ELF-1 (cell line): Measurements from ENCODE around the gene MAGEA9.
"Not testable (repeated sequence)": the region's sequence is repeated elsewhere in the genome, so short reads cannot be mapped to it uniquely, and the experiment has no call there.

ENCODE experiments used
- DNase-seq: peaks from one replicate; pipeline ENCODE4 v3.0.0-alpha.2; 2016; ENCODE audit warnings: low read depth, low spot score

The MAGEA9 gene, protein sequence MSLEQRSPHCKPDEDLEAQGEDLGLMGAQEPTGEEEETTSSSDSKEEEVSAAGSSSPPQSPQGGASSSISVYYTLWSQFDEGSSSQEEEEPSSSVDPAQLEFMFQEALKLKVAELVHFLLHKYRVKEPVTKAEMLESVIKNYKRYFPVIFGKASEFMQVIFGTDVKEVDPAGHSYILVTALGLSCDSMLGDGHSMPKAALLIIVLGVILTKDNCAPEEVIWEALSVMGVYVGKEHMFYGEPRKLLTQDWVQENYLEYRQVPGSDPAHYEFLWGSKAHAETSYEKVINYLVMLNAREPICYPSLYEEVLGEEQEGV

DNA sequence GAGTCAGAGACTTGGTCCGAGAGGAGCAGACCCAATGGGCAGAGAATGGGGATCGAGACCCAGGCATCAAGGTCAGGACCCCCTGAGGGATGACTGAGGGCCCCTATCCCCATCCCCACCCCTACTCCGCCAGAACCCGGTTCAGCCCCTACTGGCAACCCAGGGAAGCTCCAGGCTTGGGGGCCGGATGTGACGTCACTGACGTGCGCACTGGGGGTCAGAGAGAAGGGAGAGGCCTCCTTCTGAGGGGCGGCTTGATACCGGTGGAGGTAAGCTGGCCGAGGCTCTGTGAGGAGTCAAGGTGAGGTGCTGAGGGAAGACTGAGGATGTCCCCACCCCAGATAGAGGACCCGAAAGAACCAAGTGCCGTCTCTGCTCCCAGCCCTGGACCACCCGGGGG, at the start of gene MAGEA9:
MAGEA9 (plus strand) TSS at position 204 of the 400 bp plus-strand sequence. CDS start 4,281 bp downstream, outside the sequence.
- not testable (repeated sequence) for DNase-seq

DNA sequence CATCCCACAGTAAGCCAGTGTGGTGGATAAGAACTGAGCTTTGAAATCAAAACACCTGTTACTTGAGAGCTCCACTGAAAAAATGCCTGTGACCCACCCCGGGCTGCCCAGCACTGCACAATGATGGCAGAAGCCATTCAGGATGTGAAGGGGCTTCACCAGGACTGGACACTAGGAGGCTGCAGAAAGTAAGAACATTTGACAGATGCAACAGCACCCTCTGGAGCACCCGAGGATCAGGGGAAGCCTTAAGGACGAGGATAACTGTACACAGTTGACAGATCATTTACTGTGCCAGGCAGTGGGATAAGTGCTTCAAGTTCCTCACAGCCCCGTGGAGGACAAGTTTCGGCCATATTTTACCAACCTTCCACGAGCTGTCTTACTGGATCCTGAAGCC, 39.5 kb upstream of the MAGEA9 start:
- not testable (repeated sequence) for DNase-seq

DNA sequence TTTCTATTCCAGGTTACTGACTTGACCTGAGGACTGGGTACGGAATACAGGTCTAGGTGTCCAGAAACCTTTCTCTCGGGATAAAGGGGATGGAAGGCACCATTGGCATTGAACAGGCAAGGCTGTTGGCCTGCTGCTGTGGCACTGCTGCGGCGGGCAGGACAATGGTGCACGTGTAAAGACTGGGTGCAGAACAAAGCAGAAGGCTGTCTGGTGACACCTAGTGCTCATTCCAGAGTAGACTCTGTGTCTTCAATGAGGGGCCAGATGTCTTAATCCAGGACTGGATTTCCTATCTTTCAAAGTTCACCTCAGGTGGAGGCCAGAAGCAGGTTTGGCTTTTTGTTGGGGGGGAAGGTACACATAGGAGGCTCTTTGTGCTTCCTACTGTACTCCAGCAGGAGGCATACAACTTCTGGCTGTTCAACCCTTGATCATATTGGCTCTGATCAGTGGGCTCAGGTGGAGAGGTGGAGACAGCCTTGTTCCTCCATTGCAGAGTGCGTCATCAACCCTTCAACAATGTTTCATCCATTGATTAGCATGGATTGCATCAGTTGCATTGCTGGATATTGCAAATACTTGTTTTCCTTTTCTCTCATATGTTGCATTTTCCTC, 35.2 kb upstream of the MAGEA9 start:
- DNase-seq, result not testable (repeated sequence)

DNA sequence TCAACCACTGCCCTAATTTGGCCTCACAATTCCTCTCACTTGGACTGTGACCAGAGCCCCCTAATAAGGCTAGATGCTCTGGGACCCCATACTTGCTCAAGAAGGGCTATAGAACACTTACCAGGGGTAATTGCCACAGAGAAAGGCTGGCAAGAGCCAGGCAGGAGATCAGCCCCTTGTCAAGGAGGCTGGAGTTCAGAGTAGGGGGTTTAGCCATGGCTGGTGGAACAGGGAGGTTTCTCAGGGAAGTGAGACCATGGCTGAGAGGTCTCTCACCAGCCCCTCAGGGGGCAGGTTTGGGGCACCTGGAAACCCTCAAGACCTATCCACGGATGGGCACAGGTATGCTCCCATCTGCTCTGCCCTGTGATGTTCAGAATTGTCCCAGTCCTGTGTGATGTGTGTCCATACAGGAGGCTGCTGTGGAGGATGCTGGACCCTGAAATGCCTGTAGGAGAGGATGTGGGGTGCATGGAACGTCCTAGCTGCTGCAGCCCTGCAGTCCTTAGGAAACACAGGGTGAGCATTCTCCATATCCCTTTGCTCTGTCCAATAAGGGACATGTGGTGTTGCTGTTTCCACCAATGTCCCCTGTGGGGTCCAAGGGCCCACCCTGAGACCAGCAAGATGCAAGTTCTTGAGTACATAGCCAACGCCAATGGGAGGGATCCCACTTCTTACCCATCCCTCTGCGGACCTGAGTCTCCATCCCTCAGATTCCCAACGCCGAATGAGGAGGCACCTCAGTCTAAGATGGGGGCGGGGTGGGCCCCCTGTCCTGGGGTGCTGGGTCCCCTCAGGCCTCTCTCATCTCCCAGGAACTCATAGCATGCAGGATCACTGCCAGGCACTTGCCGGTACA, 24.3 kb upstream of the MAGEA9 start:
- no peak for DNase-seq

DNA sequence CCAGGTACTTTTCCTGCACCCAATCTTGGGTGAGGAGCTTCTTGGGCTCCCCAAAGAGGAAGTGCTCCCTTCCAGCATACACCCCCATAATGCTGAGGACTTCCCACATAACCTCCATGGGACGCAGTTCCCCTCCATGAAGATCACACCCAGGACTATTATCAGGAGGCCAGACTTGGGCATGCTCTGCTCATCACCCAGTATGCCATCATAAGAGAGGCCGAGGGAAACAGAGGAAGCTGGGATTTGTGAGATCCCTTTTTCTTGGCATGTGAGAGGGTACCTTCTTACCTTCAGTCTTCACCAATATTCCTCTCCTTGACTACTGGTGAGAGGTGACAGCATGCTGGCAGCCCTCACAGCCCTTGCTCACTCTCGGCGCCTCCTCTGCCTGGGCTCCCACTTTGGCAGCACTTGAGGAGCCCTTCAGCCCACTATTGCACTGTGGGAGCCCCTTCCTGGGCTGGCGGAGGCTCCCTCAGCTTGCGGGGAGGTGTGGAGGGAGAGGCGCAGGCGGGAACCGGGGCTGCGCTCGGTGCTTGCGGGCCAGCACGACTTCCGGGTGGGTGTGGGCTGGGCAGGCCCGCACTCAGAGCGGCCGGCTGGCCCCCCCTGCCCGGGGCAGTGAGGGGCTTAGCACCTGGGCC, 23.5 kb upstream of the MAGEA9 start:
- no peak for DNase-seq

DNA sequence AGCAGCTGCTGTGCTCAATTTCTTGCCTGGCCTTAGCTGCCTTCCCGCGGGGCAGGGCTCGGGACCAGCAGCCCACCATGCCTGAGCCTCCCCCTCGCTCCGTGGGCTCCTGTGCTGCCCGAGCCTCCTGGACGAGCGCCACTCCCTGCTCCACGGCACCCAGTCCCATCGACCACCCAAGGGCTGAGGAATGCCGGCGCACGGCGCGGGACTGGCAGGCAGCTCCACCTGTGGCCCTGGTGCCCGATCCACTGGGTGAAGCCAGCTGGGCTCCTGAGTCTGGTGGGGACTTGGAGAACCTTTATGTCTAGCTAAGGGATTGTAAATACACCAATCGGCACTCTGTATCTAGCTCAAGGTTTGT, 23.0 kb upstream of the MAGEA9 start:
- not testable (repeated sequence) for DNase-seq

DNA sequence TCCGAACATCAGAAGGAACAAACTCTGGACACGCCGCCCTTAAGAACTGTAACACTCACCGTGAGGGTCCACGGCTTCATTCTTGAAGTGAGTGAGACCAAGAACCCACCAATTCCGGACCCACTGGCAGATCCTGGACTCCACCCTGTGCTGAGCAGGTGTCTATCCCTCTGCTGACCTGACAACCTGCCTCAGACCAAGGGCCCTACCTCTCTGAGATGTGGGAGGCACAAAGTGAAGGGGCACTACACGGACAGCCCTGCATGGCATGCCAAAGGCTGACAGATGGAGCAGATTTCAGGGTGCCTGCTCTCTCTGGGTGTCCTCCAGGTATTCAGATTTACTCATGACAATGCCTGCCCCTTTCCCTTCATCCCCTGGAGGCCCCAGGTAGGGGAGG, 21.9 kb upstream of the MAGEA9 start:
- no peak for DNase-seq

DNA sequence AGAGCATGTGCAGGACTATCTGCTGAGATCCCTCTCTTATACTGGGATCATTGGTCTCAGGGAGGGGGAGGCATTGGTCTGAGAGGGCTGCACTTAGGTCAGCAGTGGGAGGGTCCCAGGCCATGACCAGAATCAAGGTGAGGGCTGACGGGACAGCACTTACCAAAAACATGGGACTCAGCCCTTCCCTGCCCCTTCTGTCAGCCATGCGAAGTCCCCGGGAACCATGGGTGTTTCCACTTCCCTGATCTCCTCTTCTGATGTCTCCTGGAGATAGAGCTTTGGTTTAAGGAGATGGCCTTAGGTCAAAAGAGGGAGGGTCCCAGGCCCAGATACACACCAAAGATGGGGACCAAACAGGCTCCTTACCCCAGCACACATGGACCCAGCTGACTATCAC, 20.8 kb upstream of the MAGEA9 start:
- DNase-seq, result no peak

DNA sequence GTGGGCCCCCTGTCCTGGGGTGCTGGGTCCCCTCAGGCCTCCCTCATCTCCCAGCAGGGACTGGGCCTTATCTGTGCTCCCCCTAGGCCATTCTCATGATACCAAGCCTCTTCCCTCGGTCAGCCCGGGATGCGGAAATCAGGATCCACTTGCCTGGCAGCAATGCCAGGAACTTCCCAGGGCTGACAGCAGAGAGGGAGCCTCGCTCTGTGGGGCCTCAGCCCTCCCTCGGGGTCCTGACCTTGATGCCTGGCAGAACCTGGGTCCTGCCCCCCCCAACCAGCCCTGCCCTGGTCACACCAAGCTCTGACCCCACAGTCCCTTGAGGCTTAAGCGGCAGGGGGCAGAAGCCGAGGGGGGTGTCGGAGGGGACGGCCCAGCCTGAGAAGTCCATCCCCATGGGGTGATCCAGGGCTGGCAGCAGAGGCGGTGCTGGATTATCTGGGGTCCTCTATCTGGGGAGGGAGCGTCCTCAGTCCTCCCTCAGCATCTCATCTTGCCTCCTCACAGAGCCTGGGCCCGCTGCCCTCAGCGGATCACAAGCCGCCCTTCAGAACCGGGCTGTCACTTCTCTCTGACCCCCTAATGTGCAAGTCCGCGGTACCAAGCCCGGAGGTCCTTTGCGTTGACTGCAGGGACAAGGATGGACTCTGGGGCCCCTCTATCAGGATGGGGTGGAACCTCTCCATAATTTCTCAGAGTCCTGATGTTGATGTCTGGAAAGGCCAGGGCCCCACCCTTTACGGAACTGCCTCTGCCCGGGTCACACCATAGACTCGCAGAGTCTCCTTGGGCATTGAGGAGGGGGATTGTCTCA, 19.7 kb upstream of the MAGEA9 start:
- DNase-seq, result not testable (repeated sequence)

DNA sequence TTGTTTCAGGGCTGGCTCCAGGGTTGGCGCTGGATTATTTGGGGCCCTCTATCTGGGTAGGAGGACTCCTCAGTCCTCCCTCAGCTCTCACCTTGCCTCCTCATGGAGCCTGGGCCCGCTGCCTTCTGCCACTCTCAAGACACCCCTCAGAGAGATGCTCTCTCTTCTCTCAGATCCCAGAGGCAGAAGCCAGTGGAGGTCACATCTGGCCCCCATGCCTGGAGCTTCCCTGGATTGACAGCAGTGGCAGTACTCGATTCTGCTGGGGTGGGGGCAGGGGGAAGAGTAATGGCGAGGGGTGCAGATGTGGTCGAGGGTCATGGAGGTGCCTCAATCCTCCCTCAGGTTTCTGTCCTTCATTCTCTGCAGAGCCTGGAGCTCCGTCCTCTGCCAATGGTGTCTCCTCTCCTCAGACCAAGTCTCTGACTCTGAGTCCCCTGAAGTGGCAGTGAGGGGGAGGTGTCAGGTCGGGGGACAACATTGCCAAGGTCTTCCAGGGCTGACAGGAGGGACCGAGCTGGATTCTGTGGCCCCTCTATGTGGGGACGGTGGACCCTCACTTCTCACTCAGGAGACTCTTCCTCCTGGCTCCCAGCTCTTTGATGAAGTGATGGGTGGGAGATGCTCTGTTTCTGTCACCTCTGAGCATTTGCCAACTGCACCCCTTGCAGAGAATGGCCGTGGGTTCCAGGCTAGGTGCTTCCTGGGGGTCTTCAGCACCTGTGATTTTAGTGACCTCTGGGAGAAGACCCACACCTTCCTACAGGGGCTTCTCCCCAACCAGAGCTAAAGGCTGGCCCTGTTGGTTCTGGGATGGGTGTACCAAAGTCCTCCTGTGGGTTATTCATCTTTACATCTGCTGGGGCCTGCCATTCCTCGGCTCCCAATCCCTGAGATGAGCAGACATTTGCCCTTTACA, 18.8 kb upstream of the MAGEA9 start:
- DNase-seq, result no peak

DNA sequence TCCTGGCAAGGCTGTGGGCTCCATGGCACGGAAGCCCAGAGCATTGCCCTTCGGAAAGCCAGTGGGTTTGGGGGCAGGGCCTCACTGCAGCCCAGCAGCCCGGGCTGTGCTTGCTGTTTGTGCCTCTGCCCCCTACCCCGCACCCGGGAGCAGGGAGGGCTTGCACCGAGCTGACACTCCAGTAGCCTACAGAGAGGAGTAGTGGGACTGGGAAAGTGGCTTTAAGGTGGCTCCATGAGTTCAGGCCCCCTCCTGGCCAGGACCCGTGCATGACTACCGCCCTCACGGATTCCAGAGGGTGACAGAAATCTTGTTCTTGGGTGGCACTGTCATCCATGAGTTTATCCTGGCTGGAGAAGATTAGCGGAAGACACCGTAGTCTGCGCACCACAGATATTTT, 11.4 kb upstream of the MAGEA9 start:
- DNase-seq, result not testable (repeated sequence)

DNA sequence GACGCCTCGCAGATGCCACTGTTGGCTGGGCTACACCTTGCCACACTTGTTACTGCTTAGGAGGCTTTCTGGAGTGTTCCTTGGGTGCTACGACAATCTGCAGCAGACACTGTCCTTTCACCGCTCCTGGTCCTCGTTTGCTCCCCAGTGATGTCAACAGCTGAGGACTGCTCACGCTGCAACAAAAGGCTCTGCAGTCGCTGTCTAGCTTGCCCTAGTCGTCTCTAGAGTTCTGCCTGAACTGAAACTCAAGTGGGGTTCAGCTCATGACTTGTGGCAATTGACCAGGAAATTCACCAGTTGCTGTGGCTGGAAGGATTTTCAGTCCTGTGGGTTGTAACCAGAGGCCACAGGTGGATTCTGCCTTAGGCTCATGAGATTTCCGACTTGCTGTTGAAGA, 8.7 kb upstream of the MAGEA9 start:
- not testable (repeated sequence) for DNase-seq

DNA sequence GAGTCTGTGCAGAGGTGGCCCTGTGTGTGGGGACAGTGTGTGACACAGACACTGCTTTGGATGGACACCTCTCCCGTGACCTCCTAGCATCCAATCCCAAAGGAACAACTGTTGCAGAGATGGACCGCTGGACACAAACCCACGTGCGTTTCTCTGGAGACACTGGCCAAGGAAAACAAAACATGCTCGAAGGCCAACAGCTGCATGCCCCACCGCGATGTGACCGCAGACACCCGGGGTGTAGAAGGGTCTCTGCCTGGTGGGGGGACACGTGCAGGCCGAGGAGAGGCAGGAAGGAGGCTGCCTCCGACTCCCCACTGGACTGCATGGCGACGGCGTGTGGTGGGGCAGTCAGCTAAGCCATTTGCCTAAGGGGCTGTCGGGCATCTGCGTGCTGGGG, 8.0 kb upstream of the MAGEA9 start, which contains the start of gene HSFX1:
HSFX1 (plus strand) TSS at position 301 of the 400 bp plus-strand sequence. CDS start 614 bp downstream, outside the sequence.
- not testable (repeated sequence) for DNase-seq

DNA sequence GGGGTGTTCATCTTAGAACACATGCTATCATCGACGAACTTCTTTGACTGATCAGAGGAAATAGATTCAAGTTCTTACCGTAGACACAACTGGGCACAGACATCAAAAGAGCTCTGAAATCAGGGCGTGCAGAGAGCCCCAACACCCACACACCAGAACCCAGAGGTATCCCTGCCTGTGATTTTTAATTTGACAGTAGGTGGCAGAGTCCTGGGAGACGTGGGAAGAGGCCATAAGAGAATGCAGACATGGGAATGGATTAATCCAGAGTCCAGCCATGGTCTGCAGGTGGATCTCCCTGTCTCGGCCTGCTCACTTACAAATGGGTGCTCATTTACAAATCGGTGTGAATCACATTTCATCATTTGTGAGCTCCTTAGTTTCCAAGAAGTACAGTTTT, 3.7 kb upstream of the MAGEA9 start:
- DNase-seq, result not testable (repeated sequence)

DNA sequence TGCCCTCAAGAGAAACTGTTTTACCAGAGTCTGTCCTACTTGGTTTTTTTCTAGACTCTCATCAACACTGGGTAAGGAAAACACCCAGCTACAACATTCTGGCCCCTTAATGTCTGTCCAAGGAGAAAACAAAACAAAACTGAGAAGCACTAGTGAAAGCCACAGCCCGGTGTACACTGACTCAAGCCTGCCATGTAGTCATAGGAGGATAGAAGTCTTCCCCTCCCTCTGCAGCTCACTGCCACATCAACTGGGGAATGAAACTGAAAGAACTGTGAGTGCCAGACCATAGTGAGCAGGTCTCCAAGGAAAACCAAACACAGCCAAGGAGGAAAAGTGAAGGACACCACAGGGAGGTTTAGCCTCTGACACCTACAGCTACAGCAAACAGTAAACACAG, 13.8 kb downstream of the MAGEA9 start:
- not testable (repeated sequence) for DNase-seq

DNA sequence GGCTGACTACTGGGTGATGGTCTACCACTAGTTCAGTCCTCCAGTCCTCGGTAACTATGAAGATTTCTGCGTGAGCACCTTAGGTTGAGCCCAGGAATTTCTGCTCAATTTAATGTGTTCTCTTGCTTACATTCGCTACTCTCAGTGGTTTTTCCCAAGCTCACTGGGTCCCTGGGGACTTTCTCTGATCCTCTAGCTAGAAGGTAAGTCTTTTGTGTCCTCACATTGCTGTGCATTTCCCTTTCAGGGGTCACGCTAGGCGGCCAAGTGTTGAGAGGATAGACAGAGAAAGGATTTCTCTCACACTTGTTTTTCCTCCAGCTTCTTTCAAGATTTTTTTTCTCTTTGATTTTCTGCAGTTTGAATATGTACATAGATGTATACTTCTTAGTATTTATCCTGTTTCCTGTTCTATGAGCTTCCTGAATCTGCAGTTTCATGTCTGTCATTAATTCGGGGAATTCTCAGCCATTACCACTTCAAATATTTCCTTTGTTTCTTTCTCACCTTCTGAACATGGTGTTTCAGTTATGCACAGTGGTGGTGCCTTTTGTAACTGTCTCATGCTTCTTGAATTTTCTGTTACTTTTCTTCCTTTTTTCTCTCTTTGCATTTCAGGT, 17.5 kb downstream of the MAGEA9 start:
- no peak for DNase-seq

DNA sequence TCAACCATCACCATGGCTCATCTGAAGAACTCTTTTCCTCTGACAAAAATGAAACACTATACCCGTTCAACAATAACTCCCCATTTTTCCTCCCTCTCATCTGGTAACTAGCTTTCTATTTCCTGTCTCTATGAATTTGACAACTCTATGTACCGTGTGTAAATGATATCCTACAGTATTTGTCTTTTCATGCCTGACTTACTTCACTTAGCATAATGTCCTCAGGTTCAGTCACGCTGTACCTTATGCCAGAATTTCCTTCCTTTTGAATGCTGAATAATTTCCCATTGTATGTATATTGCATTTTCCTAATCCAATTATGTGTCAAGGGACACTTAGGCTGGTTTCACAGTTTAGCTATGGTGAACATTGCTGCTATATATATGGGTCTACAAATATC, 18.2 kb downstream of the MAGEA9 start:
- no peak for DNase-seq

DNA sequence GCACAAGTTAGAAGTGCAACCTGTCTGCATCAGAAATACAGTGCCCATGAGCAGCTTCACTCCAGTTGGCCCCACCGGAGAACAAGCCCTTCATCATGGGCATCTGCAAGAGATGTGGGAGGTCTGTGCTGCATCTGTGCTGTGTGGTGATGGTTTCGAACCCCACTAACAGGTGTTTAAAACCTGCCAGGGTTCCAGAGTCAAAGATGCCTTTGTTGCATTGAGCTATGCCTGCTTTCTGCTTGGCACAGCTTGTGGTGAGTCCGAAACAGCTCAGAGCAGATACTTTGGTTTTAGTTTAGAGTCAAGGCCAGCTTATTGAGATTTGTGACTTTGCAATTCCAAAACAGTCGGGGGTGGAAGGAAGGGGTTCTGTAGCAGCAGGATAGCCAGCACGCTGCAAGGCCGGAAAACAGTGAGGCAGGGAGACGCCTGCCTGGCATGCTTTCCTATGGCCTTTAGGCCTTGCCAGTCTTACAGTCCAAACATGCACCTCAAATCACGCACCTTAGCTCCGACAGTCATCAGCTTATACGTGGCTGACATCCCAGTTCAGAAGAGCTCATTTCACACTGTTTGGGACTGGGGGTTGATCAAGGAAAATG, 21.8 kb downstream of the MAGEA9 start:
- DNase-seq, result no peak

DNA sequence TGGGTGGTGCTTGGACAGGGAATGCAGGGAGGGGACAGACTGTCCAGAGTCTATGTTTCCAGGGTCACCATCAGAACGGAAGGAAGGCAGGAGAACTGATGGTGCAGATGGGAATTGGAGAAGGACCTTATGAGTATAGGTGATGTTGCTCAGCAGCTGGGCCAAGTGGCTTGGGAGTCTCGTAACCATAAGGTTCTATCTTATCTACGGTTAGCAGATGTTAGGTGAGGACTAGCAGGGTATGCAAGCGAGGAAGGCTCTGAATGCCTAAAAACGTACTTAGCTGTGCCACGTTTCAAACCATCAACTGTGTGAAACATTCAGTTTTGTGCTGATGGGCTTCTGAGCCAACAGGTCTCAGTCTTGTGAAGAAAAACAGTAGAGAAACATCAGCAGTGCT, 22.4 kb downstream of the MAGEA9 start:
- no peak for DNase-seq
